ENCODE measurements around the gene SALL4.
"Not testable (repeated sequence)": the region's sequence is repeated elsewhere in the genome, so short reads cannot be mapped to it uniquely, and the experiment has no call there.

Gene SALL4

DNA sequence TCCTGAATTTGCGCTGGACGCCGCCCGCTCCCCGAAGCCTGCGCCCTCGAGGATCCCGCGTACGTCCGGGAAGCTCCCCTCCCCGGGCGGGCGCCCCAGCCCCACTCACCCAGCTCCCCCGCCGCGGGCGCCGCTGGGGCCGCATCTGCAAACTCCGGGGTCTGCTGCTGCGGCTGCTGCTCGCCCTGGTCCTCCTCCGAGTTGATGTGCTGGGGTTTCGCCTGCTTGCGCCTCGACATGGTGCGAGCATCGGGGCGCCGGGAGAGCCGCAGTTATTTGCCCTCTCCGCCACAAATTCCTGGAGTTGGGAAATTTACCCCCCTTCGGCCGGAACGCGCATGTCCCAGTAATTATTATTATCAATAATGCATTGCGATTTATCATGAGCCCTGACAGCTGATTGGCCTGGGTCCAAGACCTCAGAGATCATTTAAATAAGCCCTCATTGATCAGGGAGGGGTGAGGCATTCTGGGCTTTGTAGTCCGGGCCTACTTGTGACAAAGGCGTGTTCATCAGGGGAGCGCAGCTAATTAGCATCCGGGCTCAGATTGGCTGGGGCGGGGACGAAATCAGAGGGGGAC lies at the start of gene SALL4:
TSS of gene SALL4 (minus strand) at position 352 of the 582 bp plus-strand sequence. CDS start at position 239, 113 bp downstream.
- DNase-seq: no peak

DNA sequence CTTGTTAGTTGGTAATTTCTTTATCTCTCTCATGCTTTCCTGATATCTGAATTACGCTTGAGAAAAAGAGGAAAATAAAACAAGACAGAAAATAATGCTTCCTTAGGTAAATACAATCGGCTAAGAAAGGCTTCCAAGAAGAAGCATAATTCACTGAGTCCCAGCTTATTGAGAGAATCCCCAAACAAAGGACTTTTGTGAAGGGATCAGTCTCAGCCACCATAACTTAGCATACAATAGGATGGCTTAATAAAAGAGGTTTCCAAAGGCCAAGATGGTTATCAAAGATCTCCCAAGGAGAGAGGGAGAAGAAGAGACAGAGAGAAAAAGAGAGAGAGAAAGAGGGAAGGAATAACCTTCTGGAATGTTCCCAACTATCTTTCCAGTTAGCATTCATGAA lies 46.0 kb upstream of the SALL4 start:
- DNase-seq: no peak

DNA sequence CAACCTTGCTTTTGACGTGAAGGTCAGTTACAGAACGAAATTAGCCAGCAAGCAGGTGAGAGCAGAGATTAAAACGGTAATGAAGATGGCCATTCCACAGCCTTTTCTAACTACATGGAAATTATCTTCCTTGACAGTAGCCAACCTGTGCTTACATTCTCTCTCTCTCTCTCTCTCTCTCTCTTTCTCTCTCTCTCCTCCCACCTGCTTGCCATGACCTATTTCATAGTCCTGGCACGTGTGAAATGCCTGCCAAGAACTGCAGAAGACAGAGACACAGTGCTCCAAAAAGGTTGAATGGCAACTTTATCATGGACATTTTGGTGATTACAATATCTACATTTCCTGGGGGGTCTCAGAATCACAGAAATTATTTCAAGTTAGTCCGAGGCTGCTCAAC lies 38.5 kb upstream of the SALL4 start:
- DNase-seq: no peak

DNA sequence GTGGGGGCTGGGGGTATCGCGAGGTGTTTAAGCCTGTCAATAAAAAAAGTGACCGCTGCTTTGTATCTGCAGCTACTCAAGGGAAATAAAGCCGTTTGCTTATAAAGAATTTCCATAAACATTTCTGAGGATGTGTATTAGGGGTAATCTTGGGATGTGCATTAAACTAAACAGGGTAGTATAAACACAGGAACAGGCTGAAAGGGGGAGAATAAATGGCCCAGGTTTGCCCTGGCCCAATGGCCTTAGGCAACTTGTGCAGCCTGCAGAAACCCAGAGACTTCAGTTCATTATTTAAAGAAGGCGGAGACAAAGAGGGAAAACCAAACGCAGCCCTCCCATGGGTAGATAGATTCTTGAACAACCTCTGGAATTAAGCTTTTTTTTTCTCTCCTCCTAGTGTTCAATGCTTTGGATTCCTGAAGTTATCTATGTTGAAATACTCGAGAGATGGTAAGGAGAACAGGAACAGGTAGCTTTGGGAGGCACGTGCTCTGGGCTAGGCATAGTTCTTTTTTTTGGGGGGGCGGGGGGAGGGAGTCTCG lies 35.6 kb upstream of the SALL4 start:
- DNase-seq: no peak

DNA sequence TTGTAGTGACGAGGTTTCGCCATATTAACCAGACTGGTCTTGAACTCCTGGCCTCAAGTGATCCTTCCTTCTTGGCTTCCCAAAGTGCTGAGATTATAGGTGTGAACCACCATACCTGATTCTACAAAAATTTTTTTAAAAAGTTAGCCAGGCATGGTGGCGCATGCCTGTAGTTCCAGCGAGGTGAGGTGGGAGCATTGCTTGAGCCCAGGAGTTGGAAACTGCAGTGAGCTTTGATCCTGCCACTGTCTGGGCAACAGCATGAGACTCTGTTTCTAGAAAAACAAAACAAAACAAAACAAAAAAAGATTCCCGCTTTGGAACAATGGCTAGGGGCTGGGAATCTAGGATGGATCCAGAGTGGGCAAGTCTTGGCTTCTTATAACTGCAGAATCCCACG lies 35.1 kb upstream of the SALL4 start:
- DNase-seq: no peak

DNA sequence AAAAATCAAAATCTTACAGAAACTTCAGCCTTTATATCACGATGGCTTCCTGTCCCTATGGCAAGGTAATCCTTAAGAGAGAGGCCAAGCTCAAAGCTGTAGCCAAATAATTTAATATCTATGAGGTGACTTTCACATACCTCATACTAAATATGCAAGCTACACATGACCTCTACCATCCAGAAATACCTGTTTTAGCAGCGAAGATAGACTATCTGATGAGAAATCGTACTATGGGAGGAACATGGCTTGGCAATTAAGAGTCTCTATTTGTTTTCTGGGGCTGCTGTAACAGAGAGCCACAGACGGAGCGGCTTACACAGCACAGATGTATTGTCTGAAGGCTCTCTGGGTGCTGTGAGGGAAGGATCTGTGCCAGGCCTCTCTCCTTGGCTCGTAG lies 31.0 kb upstream of the SALL4 start:
- DNase-seq: no peak

DNA sequence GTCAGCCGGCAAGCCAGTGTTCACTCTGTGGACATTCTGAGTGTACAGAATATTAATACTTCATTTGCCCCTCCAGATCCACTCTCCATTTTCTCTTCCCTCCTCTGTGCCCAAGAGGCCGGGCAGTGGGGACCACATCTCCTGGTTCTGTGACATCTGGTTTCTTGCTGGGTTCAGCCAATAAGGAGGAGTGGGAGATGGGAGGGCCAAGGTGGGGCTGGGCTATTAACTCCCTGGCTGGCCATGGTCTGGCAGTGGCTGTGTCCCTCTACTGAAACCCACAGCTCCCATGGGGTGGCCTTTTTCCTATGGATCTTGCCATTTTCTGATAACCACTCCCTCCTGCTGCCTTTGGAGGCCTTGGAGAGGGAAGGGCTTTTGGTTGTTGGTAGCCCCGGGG lies 30.0 kb upstream of the SALL4 start:
- DNase-seq: no peak

DNA sequence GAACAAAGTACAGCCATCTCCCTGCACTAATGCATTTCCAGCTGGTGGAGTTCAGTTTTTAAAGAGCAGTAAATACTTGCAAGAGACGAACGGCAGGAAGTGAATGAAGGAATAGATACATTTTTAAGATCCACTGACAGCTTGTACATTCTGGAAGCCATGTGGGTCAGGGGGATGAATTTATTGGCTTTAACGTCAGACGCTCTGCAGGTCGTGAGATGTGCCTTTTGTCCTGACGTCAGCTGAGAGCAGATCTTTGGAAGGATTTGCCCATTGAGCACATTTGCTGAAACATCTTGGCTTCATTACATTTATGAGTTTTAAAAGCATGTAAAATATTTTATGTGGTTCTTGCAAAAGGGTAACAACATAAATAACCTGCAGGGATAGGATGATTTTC lies 29.5 kb upstream of the SALL4 start:
- DNase-seq: no peak

DNA sequence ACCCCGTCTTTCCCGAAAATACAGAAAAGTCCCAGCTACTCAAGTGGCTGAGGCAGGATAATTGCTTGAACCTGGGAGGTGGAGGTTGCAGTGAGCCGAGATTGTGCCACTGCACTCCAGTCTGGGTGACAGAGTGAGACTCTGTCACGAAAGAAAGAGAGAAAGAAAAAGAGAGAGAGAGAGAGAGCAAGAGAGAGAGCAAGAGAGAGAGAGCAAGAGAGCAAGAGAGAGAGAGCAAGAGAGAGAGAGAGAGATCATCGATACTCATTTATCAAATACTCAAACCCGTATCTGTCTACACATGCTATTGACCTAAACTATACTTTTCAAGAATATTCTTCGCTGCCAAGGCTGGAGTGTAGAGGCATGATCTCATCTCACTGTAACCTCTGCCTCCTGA lies 28.2 kb upstream of the SALL4 start:
- no peak for DNase-seq

DNA sequence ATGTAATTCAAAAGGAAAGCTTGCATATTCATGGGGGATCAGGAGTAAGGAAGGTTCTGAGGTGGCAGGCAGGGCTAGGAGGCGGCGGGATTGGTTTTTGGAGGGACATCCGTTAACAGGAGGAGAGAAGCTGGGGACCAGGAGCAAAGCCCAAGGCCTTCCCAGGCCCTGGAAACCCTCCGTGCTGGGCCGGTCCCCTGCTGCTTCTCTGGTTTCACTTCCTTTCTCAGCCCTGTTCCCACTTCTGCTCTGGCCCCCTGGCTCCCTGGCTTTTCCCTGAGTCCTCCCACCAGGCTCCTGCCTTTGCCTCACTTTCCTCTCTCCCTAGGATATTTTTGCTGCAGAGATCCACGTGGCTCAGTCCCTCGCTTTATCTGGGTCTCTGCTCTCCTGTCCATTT lies 26.4 kb upstream of the SALL4 start:
- no peak for DNase-seq

DNA sequence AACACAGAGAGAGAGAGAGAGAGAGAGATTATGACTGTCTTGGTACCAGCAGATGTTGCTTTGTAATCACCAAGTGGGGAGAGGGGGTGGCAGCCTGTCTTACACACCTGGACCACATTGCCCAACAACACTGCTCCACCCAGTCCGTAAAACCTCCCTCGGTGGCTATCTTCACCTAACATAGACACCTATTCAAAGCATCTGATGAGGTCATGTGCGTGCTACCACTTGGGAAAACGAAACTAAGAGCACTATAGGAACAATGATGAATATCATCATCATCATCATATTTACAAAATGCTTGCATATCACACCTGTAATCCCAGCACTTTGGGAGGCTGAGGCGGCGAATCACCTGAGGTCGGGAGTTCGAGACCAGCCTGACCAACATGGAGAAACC lies 24.1 kb upstream of the SALL4 start:
- DNase-seq: no peak

DNA sequence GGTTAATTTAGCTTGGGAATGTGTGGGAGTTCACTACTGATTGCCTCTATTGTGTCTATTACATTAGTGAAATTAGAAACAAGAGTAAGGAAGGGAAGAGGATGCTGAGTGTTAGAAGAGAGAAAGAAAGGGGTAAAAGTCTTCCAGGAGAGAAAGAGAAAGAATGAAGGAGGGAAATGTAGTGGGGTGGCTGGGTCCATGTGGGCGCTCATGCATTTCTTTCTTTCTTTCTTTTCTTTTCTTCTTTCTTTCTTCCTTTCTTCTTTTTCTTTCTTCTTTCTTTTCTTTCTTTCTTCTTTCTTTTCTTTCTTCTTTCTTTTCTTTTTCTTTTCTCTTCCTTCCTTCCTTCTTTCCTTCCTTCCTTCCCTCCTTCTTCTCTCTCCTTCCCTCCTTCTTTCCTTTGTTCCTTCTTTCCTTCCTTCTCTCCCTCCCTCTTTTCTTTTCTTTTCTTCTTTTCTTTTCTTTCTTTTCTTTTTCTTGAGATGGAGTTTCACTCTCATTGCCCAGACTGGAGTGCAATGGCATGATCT lies 16.2 kb upstream of the SALL4 start:
- no peak for DNase-seq

DNA sequence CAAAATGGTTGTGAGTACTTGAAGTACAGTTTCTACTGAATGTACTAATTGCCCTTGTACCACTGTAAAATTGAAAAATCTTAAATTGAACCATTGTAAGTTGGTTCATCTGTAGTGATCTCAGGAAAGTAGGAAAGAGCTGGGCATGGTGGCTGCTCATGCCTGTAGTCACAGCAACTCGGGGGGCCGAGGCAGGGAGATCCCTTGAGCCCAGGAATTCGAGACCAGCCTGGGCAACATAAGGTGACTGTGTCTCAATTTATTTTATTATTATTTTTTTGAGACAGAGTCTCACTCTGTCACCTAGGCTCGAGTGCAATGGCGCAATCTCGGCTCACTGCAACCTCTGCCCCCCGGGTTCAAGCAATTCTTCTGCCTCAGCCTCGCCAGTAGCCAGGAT lies 14.5 kb upstream of the SALL4 start:
- not testable (repeated sequence) for DNase-seq

DNA sequence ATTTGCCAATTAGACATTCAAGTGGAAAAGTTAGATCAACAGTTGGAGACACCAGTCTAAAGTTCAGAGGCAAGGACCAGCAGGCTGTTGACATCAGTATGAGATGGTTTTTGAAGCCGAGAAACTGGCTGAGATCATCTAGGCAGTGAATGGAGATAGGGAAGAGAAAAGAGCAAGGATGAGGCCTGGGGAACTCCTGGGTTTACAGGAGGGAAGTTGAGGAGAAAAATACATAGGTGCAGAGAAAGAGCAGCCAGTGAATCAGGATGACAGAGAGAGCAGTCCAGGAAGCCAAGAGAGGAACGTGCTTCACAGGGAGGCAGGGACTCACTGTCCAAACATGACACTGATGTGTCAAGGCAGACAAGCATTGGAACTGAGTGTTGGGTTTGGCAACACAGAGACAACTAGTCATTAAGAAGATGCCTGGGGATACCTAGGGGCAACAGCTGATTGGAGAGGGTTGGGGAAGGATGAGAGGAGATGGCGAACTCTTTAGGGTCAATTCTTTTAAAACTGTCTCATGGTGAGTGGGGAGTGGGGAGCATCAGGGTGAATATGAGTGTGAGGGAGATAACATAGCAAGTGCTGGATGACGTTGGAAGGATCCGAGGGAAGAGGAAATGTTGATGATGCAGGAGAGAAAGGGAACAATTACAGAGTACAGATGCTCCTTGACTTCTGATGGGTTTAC lies 13.2 kb upstream of the SALL4 start:
- no peak for DNase-seq

DNA sequence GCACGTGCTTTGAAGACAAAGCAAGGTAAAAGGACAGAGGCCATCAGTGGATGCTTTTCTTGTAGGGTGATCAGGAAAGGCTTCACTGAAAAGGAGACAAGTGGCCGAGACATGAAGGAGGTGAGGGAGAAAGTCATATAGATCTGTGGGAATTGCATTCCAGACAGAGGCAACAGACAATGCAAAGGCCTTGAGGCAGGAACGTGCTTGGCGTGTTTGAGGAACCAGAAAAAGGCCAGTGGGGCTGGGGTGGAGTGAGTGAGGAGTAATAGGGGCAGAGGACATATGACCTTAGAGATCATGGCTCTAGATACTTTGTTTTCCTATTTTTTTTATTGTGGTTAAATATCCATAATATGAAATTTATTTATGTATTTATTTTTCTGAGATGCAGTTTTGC lies 10.5 kb upstream of the SALL4 start:
- DNase-seq: no peak

DNA sequence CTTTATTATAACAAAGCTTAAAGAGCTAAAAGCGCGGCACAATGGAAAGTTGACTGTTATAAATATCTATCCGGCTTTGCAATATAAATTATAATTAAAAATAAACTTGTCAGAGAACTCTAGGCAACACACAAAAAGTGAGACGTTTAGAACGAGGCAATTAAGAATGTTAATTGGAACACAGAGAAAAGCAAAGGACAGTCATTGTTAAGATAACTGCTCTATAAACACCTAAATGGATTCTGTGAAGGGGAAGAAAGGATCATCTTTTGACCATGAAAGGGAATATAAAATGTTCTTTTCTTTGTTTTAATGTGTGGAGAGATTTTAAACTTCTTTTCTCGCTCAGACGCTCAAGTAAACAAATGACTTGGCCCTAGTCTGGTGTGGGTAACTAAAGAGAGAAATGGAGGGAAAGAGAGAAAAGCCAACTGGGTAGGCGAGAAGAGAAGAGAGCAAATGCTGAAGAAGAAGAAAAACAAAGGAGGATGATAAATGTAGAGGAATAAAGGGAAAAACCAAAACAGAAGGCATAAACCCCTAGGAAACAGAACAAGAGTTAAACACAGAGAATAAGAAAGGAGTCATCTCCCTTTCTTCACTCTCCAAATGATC lies 9.3 kb upstream of the SALL4 start:
- DNase-seq: no peak

DNA sequence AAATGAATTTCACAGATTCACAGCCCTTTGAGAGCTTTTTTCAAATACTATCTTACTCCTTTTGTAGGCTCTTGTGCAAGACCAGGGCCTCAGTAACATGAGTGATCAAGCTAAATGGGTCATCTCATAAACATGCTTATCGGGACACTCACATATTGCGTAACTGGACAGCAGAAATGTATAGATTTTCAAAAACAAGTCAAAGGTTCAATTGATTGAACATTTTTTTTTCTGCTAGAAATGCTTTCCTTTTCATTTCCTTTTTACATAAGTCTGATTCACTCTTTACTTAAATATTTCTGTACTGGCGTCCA lies 8.7 kb upstream of the SALL4 start:
- DNase-seq: no peak

DNA sequence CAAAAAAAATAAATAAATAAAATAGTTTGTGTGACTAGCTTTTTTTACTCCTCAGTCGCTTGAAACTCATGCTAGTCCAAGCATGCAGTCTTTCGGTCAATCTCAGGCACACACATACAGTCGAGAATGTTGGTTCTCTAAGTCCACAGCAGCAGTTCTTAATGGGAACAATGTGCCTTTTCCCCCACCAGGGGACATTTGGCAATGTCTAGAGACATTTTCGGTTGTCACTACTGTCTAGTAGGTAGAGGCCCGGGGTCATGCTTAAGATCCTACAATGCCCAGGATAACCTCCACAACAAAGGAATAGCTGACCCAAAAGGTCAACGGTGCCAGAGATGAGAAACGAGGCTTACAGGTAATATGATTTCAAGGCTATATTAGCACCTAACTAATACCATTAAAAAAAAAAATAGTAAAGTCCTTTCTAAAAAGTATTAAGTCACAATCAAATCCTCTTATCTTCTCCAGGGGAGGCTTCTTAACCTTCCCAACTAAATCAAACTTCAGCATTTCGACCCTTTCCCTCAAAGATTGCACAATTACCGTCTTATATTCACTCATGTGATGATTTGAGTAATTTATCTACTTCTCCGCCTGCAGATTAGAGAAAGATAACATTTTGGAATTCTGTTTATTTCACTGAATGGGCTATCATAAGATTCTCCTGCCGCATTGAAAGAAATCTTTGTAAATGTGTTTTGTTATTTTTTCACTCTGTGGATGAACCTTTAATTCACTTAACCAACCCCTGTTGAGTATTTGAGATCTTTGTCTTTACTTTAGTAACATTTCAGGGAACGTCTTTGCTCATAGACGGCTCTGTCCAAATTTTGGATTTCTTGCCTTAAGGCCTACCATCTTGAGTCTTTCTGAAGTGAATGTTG lies 8.1 kb upstream of the SALL4 start:
- DNase-seq: no peak

DNA sequence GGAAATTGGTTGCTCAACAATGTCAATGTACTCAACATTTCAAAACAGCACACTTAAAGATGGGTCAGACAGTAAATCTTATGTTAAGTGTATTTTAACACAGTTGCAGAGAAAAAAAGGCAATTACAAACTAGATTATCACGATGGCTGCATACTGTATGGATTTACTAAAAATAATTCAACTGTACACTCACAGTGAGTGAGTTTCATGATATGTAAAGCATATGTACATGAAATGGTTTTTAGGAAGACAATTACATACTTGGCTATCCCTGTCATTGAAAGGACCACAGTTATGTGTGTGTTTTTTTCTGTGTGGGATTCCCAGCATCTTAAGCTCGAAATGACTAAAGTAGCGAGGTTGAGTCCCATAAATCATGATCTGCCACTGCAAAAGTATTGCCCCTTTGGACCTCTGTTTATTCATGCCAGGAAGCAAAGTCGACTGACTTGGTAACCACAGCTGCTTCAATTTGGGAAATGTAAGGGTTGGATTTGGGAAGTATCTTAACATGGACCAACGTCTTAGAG lies 5.5 kb upstream of the SALL4 start:
- no peak for DNase-seq

DNA sequence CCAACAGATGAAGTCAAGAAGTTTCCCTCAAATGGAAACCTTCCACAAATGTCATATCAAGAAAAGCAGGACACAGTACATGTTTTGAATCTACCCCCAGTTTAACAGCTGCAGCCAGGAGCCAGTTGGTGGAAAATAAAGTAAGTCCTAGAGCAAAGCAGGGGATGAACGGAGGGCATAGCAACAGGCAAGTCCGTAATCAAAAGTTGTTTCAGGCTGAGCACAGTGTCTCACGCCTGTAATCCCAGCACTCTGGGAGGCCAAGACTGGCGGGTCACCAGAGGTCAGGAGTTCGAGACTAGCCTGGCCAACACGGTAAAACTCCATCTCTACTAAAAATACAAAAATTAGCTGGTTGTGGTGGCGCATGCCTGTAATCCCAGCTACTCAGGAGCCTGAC lies 2.4 kb upstream of the SALL4 start:
- DNase-seq: no peak

DNA sequence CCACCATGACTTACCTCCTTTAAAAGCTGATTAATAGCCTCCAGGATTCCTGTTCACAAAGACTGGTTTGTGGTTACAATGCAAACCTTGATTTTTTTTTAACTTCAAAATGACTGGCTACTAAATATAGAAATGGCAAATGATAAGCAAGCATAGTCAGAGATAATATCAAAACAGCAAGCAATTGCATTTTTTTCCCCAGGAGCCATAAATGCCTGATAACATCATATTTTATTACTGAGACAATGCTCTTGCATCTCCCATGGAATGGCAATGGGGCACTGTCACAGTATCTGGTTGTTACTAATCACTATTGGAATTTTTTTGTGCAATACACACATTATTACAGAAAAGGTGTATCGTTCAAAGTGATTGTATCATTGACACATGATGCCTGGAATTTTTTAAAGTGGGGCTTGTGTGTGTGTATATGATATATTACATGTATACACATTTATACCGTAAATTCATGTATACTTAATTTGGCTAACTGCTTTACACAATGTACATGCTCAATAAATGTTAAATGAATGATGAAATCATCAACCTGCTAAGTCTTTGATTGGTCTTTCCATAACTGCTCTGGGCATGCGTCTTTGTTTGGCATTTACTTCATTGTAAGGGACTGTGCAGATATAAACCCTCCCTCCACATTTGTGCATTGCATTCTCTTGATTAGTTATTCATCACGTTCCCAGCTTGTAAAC lies 980 bp upstream of the SALL4 start:
- no peak for DNase-seq

DNA sequence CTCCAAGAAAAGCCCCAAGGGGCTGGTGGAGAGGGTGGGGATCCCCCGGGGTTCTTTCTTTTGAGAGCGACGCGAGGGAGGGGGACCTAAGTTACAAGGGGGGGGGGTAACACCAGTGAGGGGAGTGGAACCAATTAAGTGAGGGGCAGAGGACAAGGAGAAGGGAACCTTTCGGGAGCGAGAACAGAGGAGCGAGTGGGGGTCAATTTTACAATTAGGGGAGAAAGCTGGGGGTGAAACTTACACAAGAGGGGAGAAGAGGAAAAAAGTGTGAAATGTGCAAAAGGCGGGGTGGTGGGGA lies 548 bp downstream of the SALL4 start:
- no peak for DNase-seq
